Stimulated activated effector memory CD8-positive, alpha-beta T cell treated with anti-CD3 and anti-CD28 coated beads, Interleukin-12 subunit alpha, Interleukin-12 subunit beta, amount 100 ng/mL, for 72 hours (primary cell): ENCODE results near the gene SLC39A12.

Experiments
- ATAC-seq: fragments of 150-1000 bp; cut with Tn5 transposase; 2 replicates; pipeline ENCODE4 v1.10.0; 2021
- DNase-seq, 2 donors: peaks; one replicate each; pipeline ENCODE4 v3.0.0; 2021 to 2022; ENCODE audit warnings: low spot score in 2 of 2
- H3K27ac Mint-ChIP-seq: one replicate; pipeline ENCODE4 v1.8.0; 2022; ENCODE audit warnings: mild to moderate bottlenecking, mixed read lengths
- H3K36me3 Mint-ChIP-seq: one replicate; pipeline ENCODE4 v1.8.0; 2022; ENCODE audit warnings: mild to moderate bottlenecking, mixed read lengths
- H3K4me1 Mint-ChIP-seq: one replicate; pipeline ENCODE4 v1.8.0; 2022; ENCODE audit warnings: mixed read lengths
- H3K4me3 Mint-ChIP-seq: one replicate; pipeline ENCODE4 v1.8.0; 2022; ENCODE audit warnings: mild to moderate bottlenecking, mixed read lengths
- H3K9me3 Mint-ChIP-seq: one replicate; pipeline ENCODE4 v1.8.0; 2022; ENCODE audit warnings: mixed read lengths

The SLC39A12 gene

GRCh38 chr10:18071591-18071990 is 119.9 kb downstream of the SLC39A12 start:
- ATAC-seq: no peak
- Mint-ChIP-seq H3K36me3 (no peaks in the 10 kb centered on the region), H3K27ac (no peak overlapping the region), H3K4me3 (no peak overlapping the region), H3K9me3 (no peaks in the 10 kb centered on the region), H3K4me1 (no peaks in the 10 kb centered on the region)
- DNase-seq: no peak

GRCh38 chr10:18073314-18073713 is 121.6 kb downstream of the SLC39A12 start:
- no peak overlapping the region for H3K27ac Mint-ChIP-seq
- H3K9me3 Mint-ChIP-seq: no peaks in the 10 kb centered on the region
- no peaks in the 10 kb centered on the region for H3K4me1 Mint-ChIP-seq
- DNase-seq (no peak), ATAC-seq (no peak)
- no peak overlapping the region for H3K4me3 Mint-ChIP-seq
- H3K36me3 Mint-ChIP-seq: no peaks in the 10 kb centered on the region

GRCh38 chr10:18075881-18076280 is 124.2 kb downstream of the SLC39A12 start:
- no peak for ATAC-seq
- no peak overlapping the region for H3K27ac Mint-ChIP-seq

GRCh38 chr10:18079665-18080295 is 128.1 kb downstream of the SLC39A12 start:
- Mint-ChIP-seq H3K27ac (no peak overlapping the region), H3K4me1 (no peaks in the 10 kb centered on the region), H3K9me3 (peaks cover 2% of the 10 kb centered on the region), H3K36me3 (no peaks in the 10 kb centered on the region), H3K4me3 (no peak overlapping the region)
- no peak for ATAC-seq
- no peak for DNase-seq

More at GRCh38 chr10:18075881-18076280, 124.2 kb downstream of the SLC39A12 start:
- no peak for DNase-seq
- Mint-ChIP-seq H3K36me3 (no peaks in the 10 kb centered on the region), H3K4me3 (no peak overlapping the region), H3K9me3 (no peaks in the 10 kb centered on the region), H3K4me1 (no peaks in the 10 kb centered on the region)

GRCh38 chr10:18082381-18082780 is 130.7 kb downstream of the SLC39A12 start:
- DNase-seq (no peak), ATAC-seq (no peak)
- Mint-ChIP-seq H3K9me3 (peaks cover 2% of the 10 kb centered on the region), H3K27ac (no peak overlapping the region), H3K4me1 (no peaks in the 10 kb centered on the region), H3K4me3 (no peak overlapping the region), H3K36me3 (no peaks in the 10 kb centered on the region)

- H3K4me1 Mint-ChIP-seq: no peaks in the 10 kb centered on the region
- peaks cover 2% of the 10 kb centered on the region for H3K9me3 Mint-ChIP-seq
- no peak overlapping the region for H3K27ac Mint-ChIP-seq
Measured at GRCh38 chr10:18085855-18086254, 134.1 kb downstream of the SLC39A12 start.

GRCh38 chr10:18086746-18087145 is 135.0 kb downstream of the SLC39A12 start:
- no peaks in the 10 kb centered on the region for H3K4me1 Mint-ChIP-seq
- no peak overlapping the region for H3K27ac Mint-ChIP-seq
- H3K9me3 Mint-ChIP-seq: peaks cover 6% of the 10 kb centered on the region
- no peaks in the 10 kb centered on the region for H3K36me3 Mint-ChIP-seq
- ATAC-seq (no peak), DNase-seq (no peak)
- no peak overlapping the region for H3K4me3 Mint-ChIP-seq

More at GRCh38 chr10:18085855-18086254, 134.1 kb downstream of the SLC39A12 start:
- no peak for DNase-seq
- no peak for ATAC-seq
- no peak overlapping the region for H3K4me3 Mint-ChIP-seq
- no peaks in the 10 kb centered on the region for H3K36me3 Mint-ChIP-seq

- ATAC-seq (no peak), DNase-seq (no peak)
- Mint-ChIP-seq H3K9me3 (peaks cover 6% of the 10 kb centered on the region), H3K4me1 (no peaks in the 10 kb centered on the region), H3K4me3 (no peak overlapping the region), H3K27ac (no peak overlapping the region), H3K36me3 (no peaks in the 10 kb centered on the region)
Measured at GRCh38 chr10:18087355-18087754, 135.6 kb downstream of the SLC39A12 start.
